CD4-positive, CD25-positive, alpha-beta regulatory T cell (primary cell): Measurements from ENCODE around the gene NT5C. TPM values are rescaled to one million over a fixed set of nuclear protein-coding genes. Genes with fewer than 3 reads are reported as not detected.
A peak's percentile ranks its signal among the peaks of the same experiment; 100 is the strongest.
"Not testable (repeated sequence)": the region's sequence is repeated elsewhere in the genome, so short reads cannot be mapped to it uniquely, and the experiment has no call there.

ENCODE experiments used
- ATAC-seq, 2 donors: fragments of 150-1000 bp; cut with Tn5 transposase; one replicate each; pipeline ENCODE4 v1.10.0; 2021; ENCODE audit warnings: low read depth in 2 of 2, moderate number of reproducible peaks in 2 of 2, moderate library complexity in 1 of 2
- DNase-seq, 3 donors: peaks; one replicate each; pipeline versions ENCODE4 v3.0.0 to v3.0.0-alpha.2; 2012 to 2022; ENCODE audit warnings: mixed read lengths in 1 of 3
- H3K27ac ChIP-seq: one replicate; pipeline ENCODE4 v1.7.0; 2013; ENCODE audit warnings: mild to moderate bottlenecking, low read length; ENCODE audit not compliant: insufficient read depth, poor library complexity, severe bottlenecking
- H3K27me3 ChIP-seq: one replicate; pipeline ENCODE4 v1.7.0; 2013; ENCODE audit warnings: low read length; ENCODE audit not compliant: control insufficient read depth, insufficient read depth
- H3K36me3 ChIP-seq: one replicate; pipeline ENCODE4 v1.7.0; 2013; ENCODE audit warnings: mild to moderate bottlenecking, low read length, moderate library complexity; ENCODE audit not compliant: control insufficient read depth, insufficient read depth
- H3K4me1 ChIP-seq: 2 replicates; pipeline ENCODE4 v1.7.0; 2013; ENCODE audit warnings: mild to moderate bottlenecking, low read length; ENCODE audit not compliant: insufficient read depth, control insufficient read depth, poor library complexity, severe bottlenecking
- H3K4me3 ChIP-seq: one replicate; pipeline ENCODE4 v1.7.0; 2013; ENCODE audit warnings: low read depth, mild to moderate bottlenecking, low read length, moderate library complexity
- H3K9me3 ChIP-seq, 2 experiments: 1 replicate in 1 of 2; 2 replicates in 1 of 2; pipeline ENCODE4 v1.7.0; 2013; ENCODE audit warnings: low read length in 2 of 2, mild to moderate bottlenecking in 1 of 2, moderate library complexity in 1 of 2; ENCODE audit not compliant: control insufficient read depth in 2 of 2
- H3K27ac Mint-ChIP-seq, 3 donors: one replicate each; pipeline ENCODE4 v1.8.0; 2020 to 2022; ENCODE audit warnings: mild to moderate bottlenecking in 3 of 3, mixed read lengths in 3 of 3, moderate library complexity in 2 of 3
- H3K27me3 Mint-ChIP-seq: one replicate; pipeline ENCODE4 v1.8.0; 2022; ENCODE audit warnings: mild to moderate bottlenecking, mixed read lengths
- H3K36me3 Mint-ChIP-seq: one replicate; pipeline ENCODE4 v1.8.0; 2020; ENCODE audit warnings: mixed read lengths
- H3K4me1 Mint-ChIP-seq, 4 donors: one replicate each; pipeline ENCODE4 v1.8.0; 2020 to 2022; ENCODE audit warnings: mixed read lengths in 4 of 4, mild to moderate bottlenecking in 1 of 4
- H3K4me3 Mint-ChIP-seq, 4 donors: one replicate each; pipeline ENCODE4 v1.8.0; 2020 to 2022; ENCODE audit warnings: mild to moderate bottlenecking in 4 of 4, mixed read lengths in 4 of 4, moderate library complexity in 3 of 4
- H3K9me3 Mint-ChIP-seq, 7 donors: one replicate each; pipeline ENCODE4 v1.8.0; 2020 to 2022; ENCODE audit warnings: mixed read lengths in 7 of 7, mild to moderate bottlenecking in 3 of 7, moderate library complexity in 2 of 7
- polyA plus RNA-seq, 4 donors: library from polyadenylated mRNA; unstranded; fragments of 300-500 nt; fragmentation: Illumina TruSeq; gene quantifications; one replicate each; pipeline ENCODE4 v1.2.3, GENCODE V29; 2021
- total RNA-seq: library from RNA; stranded (reverse); gene quantifications from one replicate; pipeline ENCODE4 v1.2.3, GENCODE V29; 2022

The NT5C gene
- total and polyA plus RNA-seq, 5 donors from 2014 or later, result 31.6 to 66.9 (median 57.1) TPM

- peaks cover 10% of the 10 kb centered on the region for H3K36me3 ChIP-seq
- H3K36me3 Mint-ChIP-seq, result peaks cover 4% of the 10 kb centered on the region
- H3K27me3 Mint-ChIP-seq, result no peaks in the 10 kb centered on the region
- no peaks in the 10 kb centered on the region for H3K9me3 Mint-ChIP-seq
- no peak for ATAC-seq
- H3K27ac Mint-ChIP-seq, result no peak overlapping the region
- no peak for DNase-seq
- no peak overlapping the region for H3K4me3 ChIP-seq
- H3K4me1 ChIP-seq, result peaks cover 12% of the 10 kb centered on the region
- no peaks in the 10 kb centered on the region for H3K27me3 ChIP-seq
- peaks cover 10 to 22% (median 11%) of the 10 kb centered on the region in 4 donors for H3K4me1 Mint-ChIP-seq
- H3K4me3 Mint-ChIP-seq, result no peak overlapping the region
- H3K9me3 ChIP-seq, result no peaks in the 10 kb centered on the region
- H3K27ac ChIP-seq, result no peak overlapping the region
These were observed 7.0 kb upstream of the NT5C start for GRCh38 chr17:75138519-75138918.

- not testable (repeated sequence) for H3K9me3 ChIP-seq, H3K4me3 Mint-ChIP-seq, H3K36me3 ChIP-seq, H3K27ac ChIP-seq, H3K36me3 Mint-ChIP-seq, H3K27me3 Mint-ChIP-seq, H3K27me3 ChIP-seq, DNase-seq, ATAC-seq, H3K4me3 ChIP-seq, H3K9me3 Mint-ChIP-seq
- Mint-ChIP-seq H3K27ac (peak overlapping the region in 1 of 3 donors; percentile 43), H3K4me1 (peaks cover 10 to 24% (median 11%) of the 10 kb centered on the region in 4 donors)
- H3K4me1 ChIP-seq, result peaks cover 12% of the 10 kb centered on the region
These were observed 6.2 kb upstream of the NT5C start for GRCh38 chr17:75137762-75138161.

GRCh38 chr17:75135946-75136345 lies 4.4 kb upstream of the NT5C start:
- no peak overlapping the region for H3K27ac ChIP-seq
- no peak overlapping the region for H3K4me3 ChIP-seq
- peak overlapping the region; percentile 75 to 89 (median 77) for H3K27ac Mint-ChIP-seq
- DNase-seq (no peak), ATAC-seq (no peak)
- H3K4me1 ChIP-seq, result peaks cover 10% of the 10 kb centered on the region
- peaks cover 4% of the 10 kb centered on the region for H3K36me3 Mint-ChIP-seq
- no peaks in the 10 kb centered on the region for H3K9me3 ChIP-seq
- H3K4me1 Mint-ChIP-seq, result peaks cover 6 to 21% (median 9%) of the 10 kb centered on the region in 4 donors
- H3K9me3 Mint-ChIP-seq, result no peaks in the 10 kb centered on the region
- H3K4me3 Mint-ChIP-seq, result peak overlapping the region in 2 of 4 donors; percentile 8 to 52
- H3K27me3 ChIP-seq, result no peaks in the 10 kb centered on the region
- H3K27me3 Mint-ChIP-seq, result no peaks in the 10 kb centered on the region
- H3K36me3 ChIP-seq, result peaks cover 8% of the 10 kb centered on the region

- Histone ChIP-seq H3K27me3 (no peaks in the 10 kb centered on the region), H3K9me3 (no peaks in the 10 kb centered on the region), H3K27ac (no peak overlapping the region), H3K4me1 (peaks cover 10% of the 10 kb centered on the region), H3K36me3 (peaks cover 8% of the 10 kb centered on the region), H3K4me3 (no peak overlapping the region)
- H3K36me3 Mint-ChIP-seq, result peaks cover 8% of the 10 kb centered on the region
- peaks cover 9 to 20% (median 9%) of the 10 kb centered on the region in 4 donors for H3K4me1 Mint-ChIP-seq
- ATAC-seq, result no peak
- H3K27me3 Mint-ChIP-seq, result no peaks in the 10 kb centered on the region
- no peaks in the 10 kb centered on the region for H3K9me3 Mint-ChIP-seq
- peak overlapping the region in 2 of 4 donors; percentile 8 to 52 for H3K4me3 Mint-ChIP-seq
- DNase-seq, result no peak
- H3K27ac Mint-ChIP-seq, result peak overlapping the region; percentile 75 to 89 (median 77)
These were observed 3.9 kb upstream of the NT5C start for GRCh38 chr17:75135452-75135851.

GRCh38 chr17:75133607-75134347 lies 2.2 kb upstream of the NT5C start:
- H3K9me3 Mint-ChIP-seq, H3K4me3 ChIP-seq, H3K27me3 ChIP-seq, H3K27me3 Mint-ChIP-seq, H3K36me3 ChIP-seq, ATAC-seq, H3K9me3 ChIP-seq, H3K27ac ChIP-seq, DNase-seq: not testable (repeated sequence)
- H3K4me1 ChIP-seq, result peaks cover 15% of the 10 kb centered on the region
- Mint-ChIP-seq H3K27ac (peak overlapping the region in 2 of 3 donors; percentile 11 to 74), H3K36me3 (peaks cover 12% of the 10 kb centered on the region), H3K4me3 (peak overlapping the region in 2 of 4 donors; percentile 28 to 68), H3K4me1 (peaks cover 10 to 18% (median 11%) of the 10 kb centered on the region in 4 donors)

- no peak overlapping the region for H3K27ac ChIP-seq
- Mint-ChIP-seq H3K27ac (peak overlapping the region in 1 of 3 donors; percentile 25), H3K27me3 (no peaks in the 10 kb centered on the region), H3K4me1 (peaks cover 10 to 18% (median 11%) of the 10 kb centered on the region in 4 donors), H3K9me3 (no peaks in the 10 kb centered on the region), H3K4me3 (peak overlapping the region; percentile 64 to 91 (median 82)), H3K36me3 (peaks cover 12% of the 10 kb centered on the region)
- peaks cover 15% of the 10 kb centered on the region for H3K4me1 ChIP-seq
- H3K36me3 ChIP-seq, result peaks cover 8% of the 10 kb centered on the region
- no peaks in the 10 kb centered on the region for H3K27me3 ChIP-seq
- no peaks in the 10 kb centered on the region for H3K9me3 ChIP-seq
- ATAC-seq (no peak), DNase-seq (no peak)
- no peak overlapping the region for H3K4me3 ChIP-seq
These were observed 1.5 kb upstream of the NT5C start for GRCh38 chr17:75133001-75133400.

- Mint-ChIP-seq H3K36me3 (peaks cover 12% of the 10 kb centered on the region), H3K4me1 (peaks cover 10 to 18% (median 11%) of the 10 kb centered on the region in 4 donors), H3K27ac (peak overlapping the region; percentile 51 to 84 (median 69)), H3K4me3 (peak overlapping the region; percentile 88 to 93 (median 90))
- Histone ChIP-seq H3K4me3 (peak overlapping the region; percentile 24), H3K4me1 (peaks cover 15% of the 10 kb centered on the region), H3K27ac (peak overlapping the region; percentile 80)
- not testable (repeated sequence) for DNase-seq, H3K36me3 ChIP-seq, ATAC-seq, H3K27me3 ChIP-seq, H3K9me3 Mint-ChIP-seq, H3K27me3 Mint-ChIP-seq, H3K9me3 ChIP-seq
These were observed 767 bp upstream of the NT5C start for GRCh38 chr17:75132018-75133000.
